ENCODE measurements around the gene SF3A2.

The SF3A2 gene

GRCh38 chr19:2213799-2214198, 22.8 kb upstream of the SF3A2 start:
- no peaks in the 10 kb centered on the region for H3K36me3 ChIP-seq (ENCODE audit: low read length)
- TF ChIP-seq EZH2phosphoT487 (conservative IDR thresholded peaks at IDR 0.05; ENCODE audit: low read length) (no peak), CTCF (IDR thresholded peaks at IDR 0.05; ENCODE audit: insufficient read depth, low read length, poor library complexity, severe bottlenecking) (no peak)
- no peaks in the 10 kb centered on the region for H4K20me1 ChIP-seq (ENCODE audit: low read depth, low read length)
- no peak overlapping the region for H3K4me2 ChIP-seq (ENCODE audit: low read depth, low read length, poor library complexity, severe bottlenecking)
- H3K27ac ChIP-seq (ENCODE audit: low read depth, low read length): no peak overlapping the region
- no peak overlapping the region for H3K4me3 ChIP-seq (ENCODE audit: insufficient read depth, low read length, poor library complexity, severe bottlenecking)
- H3K9ac ChIP-seq (ENCODE audit: low read length): no peak overlapping the region
- no peaks in the 10 kb centered on the region for H3K9me2 ChIP-seq (replicated peaks; ENCODE audit: insufficient read depth, low read length)
- no peaks in the 10 kb centered on the region for H3K79me2 ChIP-seq (ENCODE audit: insufficient read depth, low read length)
- H3K27me3 ChIP-seq (ENCODE audit: low read length): no peaks in the 10 kb centered on the region
- no peaks in the 10 kb centered on the region for H3K9me3 ChIP-seq (ENCODE audit: insufficient read depth, low read length)
- H3F3A ChIP-seq (ENCODE audit: insufficient read depth): no peaks in the 10 kb centered on the region
- no peak overlapping the region for H2AFZ ChIP-seq (ENCODE audit: low read depth, low read length, severe bottlenecking)

GRCh38 chr19:2214251-2214650, 22.4 kb upstream of the SF3A2 start:
- no peaks in the 10 kb centered on the region for H4K20me1 ChIP-seq (ENCODE audit: low read depth, low read length)
- H3K79me2 ChIP-seq (ENCODE audit: insufficient read depth, low read length): no peaks in the 10 kb centered on the region
- no peaks in the 10 kb centered on the region for H3K9me3 ChIP-seq (ENCODE audit: insufficient read depth, low read length)
- H3K4me2 ChIP-seq (ENCODE audit: low read depth, low read length, poor library complexity, severe bottlenecking): no peak overlapping the region
- H3K36me3 ChIP-seq (ENCODE audit: low read length): no peaks in the 10 kb centered on the region
- no peak overlapping the region for H3K27ac ChIP-seq (ENCODE audit: low read depth, low read length)
- no peak overlapping the region for H3K4me3 ChIP-seq (ENCODE audit: insufficient read depth, low read length, poor library complexity, severe bottlenecking)
- TF ChIP-seq EZH2phosphoT487 (conservative IDR thresholded peaks at IDR 0.05; ENCODE audit: low read length): no peak
- no peak for TF ChIP-seq CTCF (IDR thresholded peaks at IDR 0.05; ENCODE audit: insufficient read depth, low read length, poor library complexity, severe bottlenecking)
- no peaks in the 10 kb centered on the region for H3K27me3 ChIP-seq (ENCODE audit: low read length)
- H3K9me2 ChIP-seq (replicated peaks; ENCODE audit: insufficient read depth, low read length): no peaks in the 10 kb centered on the region
- no peak overlapping the region for H3K9ac ChIP-seq (ENCODE audit: low read length)
- no peak overlapping the region for H2AFZ ChIP-seq (ENCODE audit: low read depth, low read length, severe bottlenecking)
- no peaks in the 10 kb centered on the region for H3F3A ChIP-seq (ENCODE audit: insufficient read depth)

- Histone ChIP-seq H3K4me2 (ENCODE audit: low read depth, low read length, poor library complexity, severe bottlenecking) (no peak overlapping the region), H4K20me1 (ENCODE audit: low read depth, low read length) (no peaks in the 10 kb centered on the region), H3K27me3 (ENCODE audit: low read length) (no peaks in the 10 kb centered on the region), H3K9ac (ENCODE audit: low read length) (no peak overlapping the region), H3K79me2 (ENCODE audit: insufficient read depth, low read length) (no peaks in the 10 kb centered on the region), H3K9me3 (ENCODE audit: insufficient read depth, low read length) (no peaks in the 10 kb centered on the region), H3F3A (ENCODE audit: insufficient read depth) (no peaks in the 10 kb centered on the region), H3K27ac (ENCODE audit: low read depth, low read length) (no peak overlapping the region), H3K4me3 (ENCODE audit: insufficient read depth, low read length, poor library complexity, severe bottlenecking) (no peak overlapping the region), H3K9me2 (replicated peaks; ENCODE audit: insufficient read depth, low read length) (no peaks in the 10 kb centered on the region), H2AFZ (ENCODE audit: low read depth, low read length, severe bottlenecking) (no peak overlapping the region), H3K36me3 (ENCODE audit: low read length) (no peaks in the 10 kb centered on the region)
- TF ChIP-seq EZH2phosphoT487 (conservative IDR thresholded peaks at IDR 0.05; ENCODE audit: low read length) (no peak), CTCF (IDR thresholded peaks at IDR 0.05; ENCODE audit: insufficient read depth, low read length, poor library complexity, severe bottlenecking) (no peak)
Measured at GRCh38 chr19:2215281-2215751, 21.3 kb upstream of the SF3A2 start.

All from SU-DHL-6 (cell line).